Measurements from ENCODE around the gene ADGRA3. TPM values are rescaled to one million over a fixed set of nuclear protein-coding genes. Genes with fewer than 3 reads are reported as not detected.

The ADGRA3 gene
- polyA plus RNA-seq, 3 donors = 0.07 TPM; not detected in 2

GRCh38 chr4:22493523-22493922 lies 22.3 kb downstream of the ADGRA3 start:
- Histone ChIP-seq H2AFZ (ENCODE audit: insufficient read depth, low read depth, low read length, poor library complexity, severe bottlenecking) (no peak overlapping the region), H3K4me1 (ENCODE audit: control insufficient read depth in 1 of 2, insufficient read depth in 2 of 2, low read length in 2 of 2) (no peaks in the 10 kb centered on the region), H4K20me1 (ENCODE audit: insufficient read depth, low read length) (no peaks in the 10 kb centered on the region), H3K4me2 (replicated peaks; ENCODE audit: extremely low read depth, low read length, poor library complexity, severe bottlenecking) (no peak overlapping the region), H3K4me3 (replicated peaks in 1 of 3; ENCODE audit: low read depth in 2 of 3, low read length in 3 of 3) (no peak overlapping the region), H3K9me3 (replicated peaks in 1 of 2; ENCODE audit: control insufficient read depth in 1 of 2, insufficient read depth in 1 of 2, low read length in 2 of 2) (peaks cover 0 to 3% of the 10 kb centered on the region in 2 donors), H3K79me2 (ENCODE audit: insufficient read depth, low read length) (no peaks in the 10 kb centered on the region), H3K36me3 (replicated peaks in 1 of 2; ENCODE audit: control insufficient read depth in 1 of 2, insufficient read depth in 2 of 2, low read length in 2 of 2) (no peaks in the 10 kb centered on the region), H3K27ac (ENCODE audit: low read depth in 1 of 2, low read length in 2 of 2) (no peak overlapping the region), H3K27me3 (ENCODE audit: control insufficient read depth in 2 of 2, insufficient read depth in 2 of 2, low read length in 2 of 2) (no peaks in the 10 kb centered on the region), H3K9ac (ENCODE audit: insufficient read depth, low read length, poor library complexity, severe bottlenecking) (no peak overlapping the region)
- Mint-ChIP-seq H3K36me3 (no peaks in the 10 kb centered on the region), H3K9me3 (peaks cover 0 to 10% (median 4%) of the 10 kb centered on the region in 7 donors), H3K4me3 (no peak overlapping the region), H3K4me1 (no peaks in the 10 kb centered on the region), H3K27me3 (ENCODE audit: low read depth in 3 of 3) (no peaks in the 10 kb centered on the region), H3K27ac (no peak overlapping the region)
- 93% methylated on average over 5 of the region's 5 CpGs for WGBS (ENCODE audit: insufficient coverage)
- no peak for TF ChIP-seq CTCF (IDR thresholded peaks at IDR 0.05)
- intact Hi-C loops (cut with micrococcal nuclease) = no loop called here
- no peak for DNase-seq

DNA sequence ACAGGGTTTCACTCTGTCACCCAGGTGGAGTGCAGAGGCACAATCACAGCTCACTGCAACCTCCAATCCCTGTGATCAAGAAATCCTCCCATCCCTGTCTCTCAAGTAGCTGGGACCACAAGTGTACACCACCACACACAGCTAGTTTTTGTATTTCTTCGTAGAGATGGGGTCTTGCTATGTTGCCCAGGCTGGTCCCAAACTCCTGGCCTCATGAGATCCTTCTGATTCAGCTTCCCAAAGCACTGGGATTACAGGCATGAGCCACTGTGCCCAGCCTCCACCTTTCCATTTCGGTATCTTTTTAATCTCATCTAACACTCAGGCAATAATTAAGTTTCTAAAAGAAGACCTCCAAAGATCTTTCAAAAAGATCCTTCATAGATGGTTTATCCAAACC lies 22.9 kb downstream of the ADGRA3 start:
- H3K27ac ChIP-seq (ENCODE audit: low read depth in 1 of 2, low read length in 2 of 2) = no peak overlapping the region
- no peaks in the 10 kb centered on the region for H3K27me3 ChIP-seq (ENCODE audit: control insufficient read depth in 2 of 2, insufficient read depth in 2 of 2, low read length in 2 of 2)
- H3K4me2 ChIP-seq (replicated peaks; ENCODE audit: extremely low read depth, low read length, poor library complexity, severe bottlenecking) = no peak overlapping the region
- Mint-ChIP-seq H3K9me3 (peaks cover 0 to 10% (median 4%) of the 10 kb centered on the region in 7 donors), H3K27me3 (ENCODE audit: low read depth in 3 of 3) (no peaks in the 10 kb centered on the region), H3K27ac (no peak overlapping the region), H3K36me3 (no peaks in the 10 kb centered on the region), H3K4me1 (no peaks in the 10 kb centered on the region), H3K4me3 (no peak overlapping the region)
- 83% methylated on average over 1 of the region's 2 CpGs for WGBS (ENCODE audit: insufficient coverage)
- H3K4me1 ChIP-seq (ENCODE audit: control insufficient read depth in 1 of 2, insufficient read depth in 2 of 2, low read length in 2 of 2) = no peaks in the 10 kb centered on the region
- H3K9ac ChIP-seq (ENCODE audit: insufficient read depth, low read length, poor library complexity, severe bottlenecking) = no peak overlapping the region
- H4K20me1 ChIP-seq (ENCODE audit: insufficient read depth, low read length) = no peaks in the 10 kb centered on the region
- intact Hi-C loops (cut with micrococcal nuclease) = no loop called here
- H3K4me3 ChIP-seq (replicated peaks in 1 of 3; ENCODE audit: low read depth in 2 of 3, low read length in 3 of 3) = no peak overlapping the region
- DNase-seq = no peak
- no peaks in the 10 kb centered on the region for H3K79me2 ChIP-seq (ENCODE audit: insufficient read depth, low read length)
- peaks cover 0 to 3% of the 10 kb centered on the region in 2 donors for H3K9me3 ChIP-seq (replicated peaks in 1 of 2; ENCODE audit: control insufficient read depth in 1 of 2, insufficient read depth in 1 of 2, low read length in 2 of 2)
- TF ChIP-seq CTCF (IDR thresholded peaks at IDR 0.05) = no peak
- no peak overlapping the region for H2AFZ ChIP-seq (ENCODE audit: insufficient read depth, low read depth, low read length, poor library complexity, severe bottlenecking)
- H3K36me3 ChIP-seq (replicated peaks in 1 of 2; ENCODE audit: control insufficient read depth in 1 of 2, insufficient read depth in 2 of 2, low read length in 2 of 2) = no peaks in the 10 kb centered on the region
